GM18499 (cell line): ENCODE data around the gene NEK6.

Source experiments
- ATAC-seq: cut with Tn5 transposase; IDR thresholded peaks from one replicate; pipeline ENCODE4 v1.9.1; 2021; ENCODE audit warnings: moderate number of reproducible peaks; ENCODE audit not compliant: insufficient read depth, unreplicated experiment

Gene NEK6

GRCh38 chr9:124363326-124364096 lies 105.8 kb downstream of the NEK6 start:
- ATAC-seq, result no peak

- ATAC-seq, result no peak
Observed at GRCh38 chr9:124364141-124364540, 106.4 kb downstream of the NEK6 start.

- no peak for ATAC-seq
Observed at GRCh38 chr9:124365036-124365435, 107.3 kb downstream of the NEK6 start.

- no peak for ATAC-seq
Observed at GRCh38 chr9:124366476-124367220, 108.9 kb downstream of the NEK6 start.

GRCh38 chr9:124368692-124369091 lies 110.9 kb downstream of the NEK6 start:
- ATAC-seq, result no peak

- ATAC-seq, result no peak
Observed at GRCh38 chr9:124369231-124369797, 111.6 kb downstream of the NEK6 start.

GRCh38 chr9:124370896-124371582 lies 113.3 kb downstream of the NEK6 start:
- no peak for ATAC-seq

GRCh38 chr9:124372038-124372437 lies 114.3 kb downstream of the NEK6 start:
- ATAC-seq, result no peak

- no peak for ATAC-seq
Observed at GRCh38 chr9:124373386-124373785, 115.6 kb downstream of the NEK6 start.

GRCh38 chr9:124373851-124374250 lies 116.1 kb downstream of the NEK6 start:
- no peak for ATAC-seq

- ATAC-seq, result no peak
Observed at GRCh38 chr9:124375726-124376125, 118.0 kb downstream of the NEK6 start.

GRCh38 chr9:124376329-124376728 lies 118.6 kb downstream of the NEK6 start:
- ATAC-seq, result no peak

- no peak for ATAC-seq
Observed at GRCh38 chr9:124377551-124378406, 120.0 kb downstream of the NEK6 start.

- ATAC-seq, result no peak
Observed at GRCh38 chr9:124381170-124381945, 123.6 kb downstream of the NEK6 start.

GRCh38 chr9:124384210-124384609 lies 126.5 kb downstream of the NEK6 start:
- no peak for ATAC-seq

GRCh38 chr9:124384846-124385245 lies 127.1 kb downstream of the NEK6 start:
- no peak for ATAC-seq

- ATAC-seq, result no peak
Observed at GRCh38 chr9:124385623-124386022, 127.9 kb downstream of the NEK6 start.

- no peak for ATAC-seq
Observed at GRCh38 chr9:124386201-124386600, 128.5 kb downstream of the NEK6 start.
